SIG-M5 treated with dmso at 0.1 percent for 504 hours (cell line): ENCODE measurements around the gene NRXN2.
"Not testable (repeated sequence)": the region's sequence is repeated elsewhere in the genome, so short reads cannot be mapped to it uniquely, and the experiment has no call there.

Experiments used
- DNase-seq: peaks from one replicate; lab custom pipeline; 2025; ENCODE audit not compliant: unreplicated experiment; lab: John Stamatoyannopoulos, UW

The NRXN2 gene

DNA sequence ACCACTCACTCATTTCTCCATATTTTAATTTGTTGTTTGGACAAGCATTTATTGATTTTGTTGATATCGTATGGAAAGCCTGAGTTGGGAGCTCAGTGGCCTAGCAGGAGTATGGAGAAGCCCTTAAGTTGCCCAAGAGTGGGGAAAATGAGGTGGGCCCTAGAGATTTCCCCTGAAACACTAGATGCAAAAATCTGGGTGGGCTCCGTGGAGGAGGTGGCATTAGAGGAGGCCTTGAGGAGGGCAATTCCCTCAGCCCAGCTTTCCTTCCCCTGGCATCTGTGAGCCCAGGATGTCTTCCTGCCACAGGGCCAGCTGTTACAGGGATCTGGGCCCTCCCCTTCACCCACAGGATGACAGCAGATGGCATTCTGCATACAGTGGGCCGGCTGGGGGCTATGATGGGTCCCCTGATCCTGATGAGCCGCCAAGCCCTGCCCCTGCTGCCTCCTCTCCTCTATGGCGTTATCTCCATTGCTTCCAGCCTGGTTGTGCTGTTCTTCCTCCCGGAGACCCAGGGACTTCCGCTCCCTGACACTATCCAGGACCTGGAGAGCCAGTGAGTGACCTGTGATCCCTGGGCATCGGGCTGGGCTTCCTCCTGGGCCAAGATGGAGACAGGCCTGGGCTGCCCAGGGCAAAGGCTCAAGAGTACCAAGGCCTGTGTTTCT lies 153.6 kb downstream of the NRXN2 start:
- DNase-seq = no peak

DNA sequence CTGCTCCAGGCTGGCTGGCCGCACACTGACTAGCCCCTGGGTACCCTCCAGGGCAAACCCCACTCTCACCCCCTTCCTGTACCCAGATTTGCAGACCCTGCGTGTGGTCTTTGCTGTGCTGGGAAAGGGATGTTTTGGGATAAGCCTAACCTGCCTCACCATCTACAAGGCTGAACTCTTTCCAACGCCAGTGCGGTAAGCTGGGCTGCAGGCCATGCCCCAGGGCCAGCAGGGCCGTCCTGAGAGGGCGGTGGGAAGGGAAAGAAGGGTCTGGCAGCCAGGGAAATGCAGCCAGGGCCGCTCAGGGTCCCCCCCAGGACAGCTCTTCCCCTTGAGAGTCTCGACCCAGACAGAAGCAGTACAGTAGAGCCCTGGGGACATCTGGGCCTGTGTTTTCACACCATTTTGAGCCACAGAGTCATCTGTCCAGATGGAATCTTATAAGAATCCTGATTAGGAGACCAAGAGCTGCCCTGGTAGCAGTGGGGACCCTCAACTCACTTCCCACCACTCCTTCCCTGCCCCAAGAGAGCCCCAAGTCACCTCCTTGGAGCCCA lies 154.3 kb downstream of the NRXN2 start:
- DNase-seq = no peak

DNA sequence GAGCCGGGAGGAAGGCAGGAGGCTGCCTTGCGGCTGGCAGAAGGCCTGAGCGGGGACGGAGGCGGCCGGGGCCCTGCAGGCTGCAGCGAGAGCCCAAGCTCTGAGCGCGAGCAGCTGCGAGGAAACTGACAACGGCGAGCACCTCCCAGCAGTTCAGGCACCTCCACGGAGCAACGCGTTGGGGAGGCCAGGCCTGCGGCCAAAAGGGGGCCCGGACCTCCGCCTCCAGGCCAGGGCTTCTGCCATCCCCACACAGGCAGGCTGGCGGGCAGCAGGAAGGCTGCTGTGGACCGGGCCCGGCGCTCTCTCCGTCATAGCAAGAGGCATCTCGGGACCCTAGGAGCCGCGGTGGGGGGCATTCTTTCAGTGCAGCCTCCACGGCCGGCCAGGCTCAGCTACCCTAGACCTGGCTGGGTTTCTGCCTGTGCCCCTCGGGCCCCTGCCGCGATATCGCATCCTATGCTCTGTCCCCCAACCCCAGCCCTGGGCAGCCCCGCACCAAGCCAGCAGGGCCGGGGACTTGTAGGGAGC lies 154.9 kb downstream of the NRXN2 start:
- DNase-seq = no peak

DNA sequence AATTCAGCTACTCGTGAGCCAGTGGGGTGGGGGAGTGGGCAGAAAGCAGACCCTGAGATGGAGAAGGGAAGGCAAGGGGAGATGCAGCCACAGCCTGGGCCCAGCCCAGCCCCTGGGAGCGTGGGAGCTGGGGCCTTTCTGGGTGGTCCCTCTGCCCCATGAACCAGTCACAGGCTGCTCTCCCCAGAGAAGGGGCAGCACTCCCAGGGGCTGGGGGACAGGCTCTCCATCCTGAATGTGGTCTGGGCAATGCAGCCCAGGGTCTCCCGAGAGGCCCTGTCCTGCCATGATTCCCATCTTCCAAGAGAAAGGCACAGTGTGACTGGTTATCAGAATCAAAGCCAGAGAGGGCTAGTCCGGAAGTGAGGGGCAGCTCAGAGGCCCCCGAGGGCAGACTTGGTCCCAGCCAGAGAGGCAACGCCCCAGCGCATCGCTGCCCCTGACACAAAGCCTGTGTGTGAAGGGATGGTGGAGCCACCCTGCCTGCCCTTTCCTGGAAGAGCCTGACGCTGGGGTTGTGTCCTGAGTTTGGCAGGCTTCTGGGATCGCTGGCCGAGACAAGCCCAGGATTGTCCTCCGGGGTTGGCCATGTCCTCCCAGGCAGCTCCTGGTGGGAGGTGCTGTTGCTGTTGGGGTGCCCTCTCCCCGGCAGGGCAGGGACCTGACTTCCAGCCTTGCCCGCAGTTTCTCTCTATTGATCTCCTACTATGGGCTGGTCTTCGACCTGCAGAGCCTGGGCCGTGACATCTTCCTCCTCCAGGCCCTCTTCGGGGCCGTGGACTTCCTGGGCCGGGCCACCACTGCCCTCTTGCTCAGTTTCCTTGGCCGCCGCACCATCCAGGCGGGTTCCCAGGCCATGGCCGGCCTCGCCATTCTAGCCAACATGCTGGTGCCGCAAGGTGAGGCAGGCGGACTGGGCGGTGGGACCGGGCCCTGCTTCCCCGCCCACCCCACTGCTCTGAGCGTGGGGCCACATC lies 155.8 kb downstream of the NRXN2 start:
- no peak for DNase-seq

DNA sequence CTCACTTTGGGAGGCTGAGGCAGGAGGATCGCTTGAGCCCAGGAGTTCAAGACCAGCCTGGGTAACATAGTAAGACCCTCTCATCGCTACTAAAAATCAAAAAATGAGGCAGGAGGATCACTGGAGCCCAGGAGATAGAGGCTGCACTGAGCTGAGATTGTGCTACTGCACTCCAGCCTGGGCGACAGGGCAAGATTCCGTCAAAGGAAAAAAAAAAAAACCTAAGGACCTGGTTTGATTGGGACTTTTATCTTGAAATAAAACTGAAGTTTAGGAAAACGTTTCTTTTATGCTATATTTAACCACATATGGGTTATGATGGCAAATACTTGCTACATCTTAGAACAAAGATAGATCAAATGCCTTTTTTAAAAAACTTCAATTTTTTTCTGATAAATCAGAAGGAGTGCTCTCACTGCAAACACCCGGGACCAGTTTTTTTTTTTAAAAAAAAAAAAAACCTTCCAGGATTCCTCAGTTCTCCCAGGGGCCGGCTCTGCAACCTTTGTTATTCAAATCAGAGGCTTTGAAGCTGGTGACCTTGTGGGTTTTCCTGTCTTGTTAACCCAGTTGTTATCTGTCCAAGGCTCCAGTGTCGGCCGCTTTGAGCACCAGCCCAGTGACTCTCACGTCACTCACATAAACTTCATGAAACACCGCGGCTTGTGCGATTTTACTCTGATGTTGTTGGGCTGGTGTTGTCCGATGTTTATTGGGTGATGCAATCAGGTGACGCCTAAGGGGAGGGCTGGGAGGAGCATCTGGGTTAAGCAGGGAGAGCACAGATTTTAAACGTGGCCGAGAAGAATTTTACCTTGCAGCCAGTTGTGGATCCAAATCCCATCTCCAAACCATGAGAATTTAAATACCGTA lies 156.7 kb downstream of the NRXN2 start:
- DNase-seq = peak; percentile 36

DNA sequence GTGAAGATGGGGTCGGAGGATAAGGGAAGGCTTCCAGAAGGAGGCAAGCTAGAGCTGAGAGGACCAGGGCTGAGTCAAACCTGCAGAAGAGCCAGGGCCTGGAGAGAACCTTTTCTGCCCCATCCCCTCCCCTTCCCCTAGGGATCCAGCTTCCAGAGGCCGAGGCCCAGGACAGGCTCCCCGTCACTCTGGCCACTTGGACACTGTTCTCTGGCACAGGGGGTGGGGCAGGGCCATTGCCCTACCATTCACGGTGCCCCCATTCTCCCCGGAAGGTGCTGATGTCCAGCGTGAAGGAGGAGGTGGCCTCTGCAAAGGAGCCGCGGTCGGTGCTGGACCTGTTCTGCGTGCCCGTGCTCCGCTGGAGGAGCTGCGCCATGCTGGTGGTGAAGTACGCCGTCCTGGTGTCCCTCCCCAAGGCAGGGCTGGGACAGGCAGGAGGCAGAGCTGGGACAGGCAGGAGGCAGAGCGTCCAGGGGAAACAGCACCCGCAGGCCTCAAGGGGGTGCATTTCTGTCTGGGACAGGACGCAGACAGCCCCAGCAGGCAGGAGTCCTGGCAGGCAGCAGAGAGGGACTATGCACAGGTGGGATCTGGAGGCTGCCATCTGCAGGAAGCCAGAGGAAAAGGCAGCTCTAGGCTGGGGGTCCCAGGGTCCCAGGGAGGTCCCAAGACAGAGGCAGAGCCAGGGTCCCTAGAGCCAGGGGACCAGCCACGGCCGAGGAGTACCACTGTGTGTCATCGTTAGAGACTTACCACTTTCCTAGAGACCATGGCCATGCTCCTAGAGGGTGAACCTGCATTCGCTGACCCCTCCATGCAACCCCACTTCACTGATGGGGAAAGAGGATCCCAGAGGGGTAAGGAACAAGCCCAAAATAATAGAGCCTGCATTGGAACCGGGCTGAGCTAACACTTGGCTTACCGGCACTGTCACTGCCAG lies 157.8 kb downstream of the NRXN2 start:
- no peak for DNase-seq

DNA sequence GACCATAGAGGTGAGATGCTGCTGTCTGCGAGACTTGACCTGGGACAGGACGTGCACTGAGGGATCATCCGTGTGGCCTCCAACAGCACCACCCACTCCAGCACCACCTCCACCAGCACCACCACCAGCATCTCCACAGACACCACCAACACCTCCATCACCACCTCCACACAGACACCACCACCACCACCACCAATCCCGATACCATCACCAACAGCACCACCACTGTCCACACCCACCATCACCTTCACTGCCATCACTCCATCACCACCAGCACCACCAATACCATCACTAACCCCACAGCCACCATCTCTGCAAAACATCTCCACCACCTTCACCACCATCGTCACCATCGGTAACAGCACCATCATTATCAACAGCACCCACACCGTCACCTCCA lies 158.6 kb downstream of the NRXN2 start:
- no peak for DNase-seq

DNA sequence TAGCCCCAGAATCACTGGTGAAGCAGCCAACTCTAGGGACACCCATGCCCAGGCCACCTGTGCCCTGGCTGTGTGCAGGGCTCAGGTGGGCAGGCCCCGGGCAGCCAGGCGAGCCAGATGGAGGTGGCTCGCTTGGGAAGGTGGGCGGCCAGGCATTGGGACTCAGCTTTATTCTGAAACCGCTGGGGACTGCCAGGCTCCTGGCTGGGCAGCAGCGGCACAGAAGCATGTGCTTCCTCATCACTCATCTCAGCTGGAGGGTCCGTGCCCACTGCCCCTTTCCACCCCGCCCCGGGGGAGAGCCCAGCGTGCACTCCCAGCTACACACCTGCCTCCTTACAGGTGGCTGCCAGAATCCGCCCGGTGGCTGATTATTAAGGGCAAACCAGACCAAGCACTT lies 159.0 kb downstream of the NRXN2 start:
- no peak for DNase-seq

DNA sequence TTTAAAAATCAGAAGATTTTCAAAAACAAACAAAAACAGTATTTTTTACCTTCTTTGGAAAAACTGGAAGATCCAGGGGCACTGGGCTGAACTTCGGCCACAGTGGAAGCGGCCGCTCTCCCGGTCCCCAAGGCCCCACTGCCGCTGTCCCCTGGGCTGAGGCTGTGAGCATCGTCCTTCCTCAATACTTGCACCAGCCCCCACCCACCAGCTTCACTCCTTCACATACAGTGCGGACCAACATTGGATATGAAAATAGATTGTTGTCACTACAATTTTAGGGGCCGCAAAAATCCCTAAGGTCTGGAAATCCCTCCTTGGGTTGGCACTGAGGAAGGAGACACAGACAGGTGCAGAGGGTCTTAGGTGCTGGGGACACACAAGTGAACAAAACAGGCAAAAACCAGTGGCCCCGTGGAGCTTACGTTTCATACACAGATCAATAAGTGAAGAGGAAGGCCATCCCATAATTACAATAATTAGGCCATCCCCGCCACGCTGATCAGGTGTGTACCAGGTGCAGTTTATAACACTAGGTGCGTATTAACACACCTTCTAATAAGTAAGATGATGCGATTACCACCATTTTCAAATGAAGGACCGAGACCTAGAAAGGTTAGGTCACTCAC lies 160.2 kb downstream of the NRXN2 start:
- DNase-seq = no peak

DNA sequence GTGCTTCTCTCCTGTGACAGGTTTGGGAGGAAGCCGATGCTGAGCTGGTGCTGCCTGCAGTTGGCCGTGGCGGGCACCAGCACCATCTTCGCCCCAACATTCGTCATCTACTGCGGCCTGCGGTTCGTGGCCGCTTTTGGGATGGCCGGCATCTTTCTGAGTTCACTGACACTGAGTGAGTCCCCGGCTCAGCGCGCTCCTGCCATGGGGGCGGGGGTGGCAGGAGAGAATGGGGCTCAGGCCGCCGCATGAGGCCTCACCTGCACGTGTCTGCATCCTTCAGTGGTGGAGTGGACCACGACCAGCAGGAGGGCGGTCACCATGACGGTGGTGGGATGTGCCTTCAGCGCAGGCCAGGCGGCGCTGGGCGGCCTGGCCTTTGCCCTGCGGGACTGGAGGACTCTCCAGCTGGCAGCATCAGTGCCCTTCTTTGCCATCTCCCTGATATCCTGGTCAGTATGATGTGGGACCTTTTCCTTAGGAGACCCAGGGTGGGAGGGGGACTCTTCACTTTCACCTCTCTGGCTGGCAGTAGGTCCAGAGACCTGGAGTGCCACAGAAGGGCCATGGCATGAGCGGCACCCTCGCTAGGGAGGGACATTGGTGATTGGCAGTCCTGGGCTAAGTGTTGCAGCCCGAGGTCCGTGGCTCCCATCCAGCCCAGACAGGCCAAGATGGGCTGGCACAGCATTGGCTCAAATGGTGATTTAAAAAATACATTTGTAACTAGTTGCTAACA lies 160.8 kb downstream of the NRXN2 start:
- no peak for DNase-seq

DNA sequence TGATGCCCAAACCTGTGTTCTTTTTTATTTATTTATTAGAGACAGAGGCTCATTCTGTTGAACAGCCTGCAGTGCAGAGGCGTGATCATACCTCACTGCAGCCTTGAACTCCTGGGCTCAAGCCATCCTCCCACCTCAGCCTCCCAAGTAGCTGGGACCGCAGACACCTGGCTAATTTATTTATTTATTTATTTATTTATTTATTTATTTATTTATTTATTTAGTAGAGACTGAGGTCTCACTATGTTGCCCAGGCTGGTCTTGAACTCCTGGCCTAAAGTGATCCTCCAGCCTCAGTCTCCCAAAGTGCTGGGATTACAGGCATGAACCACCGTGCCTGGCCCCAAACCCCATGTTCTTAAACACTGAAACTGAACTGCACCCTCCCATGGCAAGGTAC lies 161.6 kb downstream of the NRXN2 start:
- not testable (repeated sequence) for DNase-seq

DNA sequence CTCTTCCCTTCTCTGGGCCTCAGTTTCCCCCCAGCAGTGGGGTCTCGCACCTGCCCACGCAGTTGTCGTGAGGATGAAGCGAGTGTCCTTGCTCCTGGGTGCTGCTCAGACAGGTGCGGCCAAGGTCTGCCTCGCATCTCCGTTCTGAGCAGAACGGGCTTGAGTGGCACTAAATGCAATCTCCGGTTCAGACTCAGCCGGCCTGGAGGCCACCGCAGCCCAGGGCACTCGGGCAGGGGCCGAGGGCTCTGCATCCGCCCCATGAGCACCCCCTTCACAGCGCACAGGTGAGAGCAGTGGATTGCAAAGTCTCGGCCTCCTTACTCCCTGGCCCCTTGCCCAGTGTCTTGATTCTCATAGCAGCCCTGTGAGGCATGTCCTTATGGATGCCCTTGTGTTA lies 162.1 kb downstream of the NRXN2 start:
- no peak for DNase-seq

DNA sequence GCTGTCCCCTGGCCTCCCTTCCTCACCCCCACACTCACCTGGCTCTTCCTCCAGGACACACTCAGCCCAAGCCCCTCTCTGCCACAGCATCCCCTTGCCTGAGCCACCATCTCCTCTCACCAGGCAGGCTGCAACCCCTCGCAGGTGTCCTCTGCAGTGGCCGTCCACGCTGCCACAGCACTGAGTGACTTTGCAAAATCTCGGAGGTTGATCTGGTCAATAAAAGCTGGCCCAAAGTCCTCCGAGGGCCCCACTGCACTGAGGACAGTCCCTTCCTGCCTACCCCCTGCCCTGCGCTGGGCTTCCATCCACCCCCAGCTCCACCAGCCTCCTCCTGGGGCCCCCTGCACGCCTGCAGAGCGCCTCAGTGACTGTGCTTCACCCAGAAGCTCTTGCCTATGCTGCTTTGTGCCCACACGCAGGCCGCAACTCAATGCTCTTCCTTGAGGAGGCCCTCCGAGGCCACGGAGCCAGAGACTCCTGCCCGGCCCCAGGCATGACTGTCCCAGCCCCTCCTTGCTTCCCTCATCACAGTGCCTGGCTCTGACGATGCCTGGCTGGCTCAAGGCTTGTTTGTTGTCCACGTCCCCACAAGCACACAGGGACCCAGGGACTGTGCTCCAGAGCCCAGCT lies 162.7 kb downstream of the NRXN2 start:
- DNase-seq = no peak

DNA sequence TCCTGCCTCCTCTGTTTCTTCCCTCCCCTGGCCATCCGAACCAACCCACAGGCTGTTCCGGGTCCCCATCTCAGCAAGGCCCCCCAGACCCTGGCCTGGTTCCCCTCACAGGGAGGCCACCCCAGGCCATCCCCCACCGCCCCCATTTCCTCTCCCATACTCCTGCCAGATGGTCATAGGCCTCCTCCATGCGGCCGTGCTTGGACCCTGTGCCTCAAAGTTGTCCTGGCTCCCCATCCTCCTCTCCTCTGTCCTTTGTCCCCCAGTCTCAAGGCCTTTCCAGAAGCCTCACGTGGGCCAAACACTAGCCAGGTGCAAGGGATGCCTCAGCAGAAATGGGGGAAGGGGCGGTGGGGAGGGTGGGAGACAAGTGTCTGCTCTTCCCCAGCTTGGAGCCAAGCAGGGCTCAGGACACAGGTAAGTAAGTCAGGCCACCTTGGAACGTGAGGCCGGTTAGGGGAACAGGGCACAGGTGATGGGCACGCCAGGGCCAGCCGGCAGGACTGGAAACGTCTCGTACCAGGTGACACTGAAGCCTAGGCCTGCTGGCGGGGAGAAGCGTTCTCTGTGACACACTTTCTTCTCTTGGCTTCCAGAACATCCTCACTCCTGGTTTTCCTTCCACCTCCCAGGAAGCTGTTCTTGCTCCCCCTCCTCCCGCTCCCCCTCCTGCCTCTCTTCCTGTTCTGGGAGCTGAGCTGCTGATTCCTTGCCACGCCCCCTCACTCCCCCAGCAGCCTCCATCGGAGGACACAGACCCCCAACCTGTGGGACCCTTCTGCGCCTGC lies 163.5 kb downstream of the NRXN2 start:
- DNase-seq = no peak

DNA sequence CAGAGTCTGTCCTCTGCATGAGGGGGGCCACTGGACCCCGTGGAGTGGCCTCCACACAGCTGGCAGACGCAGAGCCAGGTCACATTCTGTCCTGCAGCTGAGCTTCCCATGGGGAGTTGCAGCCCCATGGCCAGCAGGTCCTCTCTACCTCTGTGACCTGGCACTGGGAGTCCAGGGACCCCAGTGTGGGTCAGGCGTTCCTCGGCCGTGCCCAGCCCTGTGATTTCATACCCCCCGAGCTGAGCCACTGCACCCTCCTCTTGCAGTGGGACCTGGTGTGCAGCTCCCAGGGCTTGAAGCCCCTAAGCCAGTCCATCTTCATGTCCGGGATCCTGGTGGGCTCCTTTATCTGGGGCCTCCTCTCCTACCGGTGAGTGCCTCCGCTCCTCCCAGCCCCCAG lies 164.1 kb downstream of the NRXN2 start:
- DNase-seq = no peak

DNA sequence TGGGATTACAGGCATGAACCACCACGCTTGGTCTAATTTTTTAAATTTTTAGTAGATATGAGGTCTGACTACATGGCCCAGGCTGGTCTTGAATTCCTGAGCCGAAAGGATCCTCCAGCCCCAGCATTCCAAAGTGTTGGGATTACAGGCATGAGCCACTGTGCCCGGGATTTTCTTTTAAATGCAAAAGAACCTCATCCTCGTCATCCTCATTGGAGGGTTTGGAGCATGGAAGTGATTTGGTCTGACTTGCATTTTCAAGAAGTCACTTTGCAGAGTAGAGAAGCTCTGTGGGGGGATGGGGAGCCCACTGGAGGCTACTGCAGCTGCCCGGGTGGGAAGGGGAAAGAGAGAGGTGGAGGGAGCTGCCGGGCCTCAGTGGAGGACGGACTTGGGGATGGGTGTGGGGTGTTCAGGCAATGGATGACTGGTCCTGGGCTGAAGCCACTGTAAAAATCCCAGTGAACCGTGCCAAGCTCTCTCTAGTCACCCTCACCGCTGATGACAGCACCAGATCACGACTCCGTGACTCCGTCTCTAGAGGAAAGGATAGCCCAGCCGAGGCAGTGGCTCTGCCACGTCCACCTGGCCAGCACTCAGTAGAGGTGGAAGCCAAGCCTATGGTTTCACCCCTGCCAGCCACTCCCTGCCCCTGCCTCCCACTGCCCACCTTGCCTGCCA lies 164.8 kb downstream of the NRXN2 start:
- DNase-seq = no peak
